HUES48 (cell line): ENCODE data around the gene MCEMP1.

Source experiments
- H3K27ac ChIP-seq: one replicate; pipeline ENCODE4 v1.7.0; 2013; ENCODE audit warnings: low read depth, low read length, inconsistent platforms
- H3K27me3 ChIP-seq: 2 replicates; pipeline ENCODE4 v1.6.1; 2013; ENCODE audit warnings: mild to moderate bottlenecking, low read length; ENCODE audit not compliant: control insufficient read depth, insufficient read depth
- H3K36me3 ChIP-seq: 2 replicates; pipeline ENCODE4 v1.6.1; 2013; ENCODE audit warnings: low read length; ENCODE audit not compliant: control insufficient read depth, insufficient read depth
- H3K4me1 ChIP-seq: 2 replicates; pipeline ENCODE4 v1.6.1; 2013; ENCODE audit warnings: mild to moderate bottlenecking, low read length; ENCODE audit not compliant: control insufficient read depth, insufficient read depth
- H3K4me3 ChIP-seq: 2 replicates; pipeline ENCODE4 v1.5.1; 2013; ENCODE audit warnings: mild to moderate bottlenecking, low read depth, low read length
- H3K9ac ChIP-seq: 2 replicates; pipeline ENCODE4 v1.6.1; 2013; ENCODE audit warnings: mild to moderate bottlenecking, low read depth, low read length, moderate library complexity
- H3K9me3 ChIP-seq: 2 replicates; pipeline ENCODE4 v1.6.1; 2013; ENCODE audit warnings: low read length; ENCODE audit not compliant: control insufficient read depth, insufficient read depth

MCEMP1 gene, protein sequence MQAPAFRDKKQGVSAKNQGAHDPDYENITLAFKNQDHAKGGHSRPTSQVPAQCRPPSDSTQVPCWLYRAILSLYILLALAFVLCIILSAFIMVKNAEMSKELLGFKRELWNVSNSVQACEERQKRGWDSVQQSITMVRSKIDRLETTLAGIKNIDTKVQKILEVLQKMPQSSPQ

GRCh38 chr19:7676854-7677253 is at the start of gene MCEMP1:
MCEMP1 (plus strand) TSS chr19:7677090; CDS start chr19:7677121, 31 bp downstream.
- H3K9ac ChIP-seq = no peak within 1 kb of the TSS
- H3K4me1 ChIP-seq = no peaks in the 10 kb centered on the region; the same call in 1 of the 2 replicates
- no peaks in the 10 kb centered on the region for H3K36me3 ChIP-seq
- H3K27ac ChIP-seq = no peak within 1 kb of the TSS
- peaks cover 23% of the 10 kb centered on the region for H3K27me3 ChIP-seq
- no peak within 1 kb of the TSS for H3K4me3 ChIP-seq
- no peaks in the 10 kb centered on the region for H3K9me3 ChIP-seq

GRCh38 chr19:7627166-7627565 is 49.7 kb upstream of the MCEMP1 start:
- Histone ChIP-seq H3K9me3 (no peaks in the 10 kb centered on the region), H3K36me3 (peaks cover 43% of the 10 kb centered on the region), H3K4me1 (0 out of 2 replicates have a peak, but pooled peaks cover 4% of the 10 kb centered on the region), H3K27ac (no peak overlapping the region), H3K9ac (no peak overlapping the region), H3K27me3 (no peaks in the 10 kb centered on the region), H3K4me3 (no peak overlapping the region)

- peak overlapping the region; percentile 49 for H3K27ac ChIP-seq
- peak overlapping the region; percentile 92 for H3K4me3 ChIP-seq
- H3K36me3 ChIP-seq = peaks cover 31% of the 10 kb centered on the region
- 0 out of 2 replicates have a peak, but pooled peaks cover under 1% of the 10 kb centered on the region for H3K27me3 ChIP-seq
- H3K9ac ChIP-seq = peak overlapping the region; percentile 74
- H3K4me1 ChIP-seq = 0 out of 2 replicates have a peak, but pooled peaks cover 4% of the 10 kb centered on the region
- H3K9me3 ChIP-seq = no peaks in the 10 kb centered on the region
Measured at GRCh38 chr19:7628589-7629311, 48.1 kb upstream of the MCEMP1 start.

- peaks cover 24% of the 10 kb centered on the region for H3K36me3 ChIP-seq
- peak within 1 kb of the TSS; percentile 92 for H3K4me3 ChIP-seq
- peak within 1 kb of the TSS; percentile 49 for H3K27ac ChIP-seq
- 0 out of 2 replicates have a peak, but pooled peaks cover 4% of the 10 kb centered on the region for H3K4me1 ChIP-seq
- H3K9ac ChIP-seq = peak within 1 kb of the TSS; percentile 74
- peaks cover 8% of the 10 kb centered on the region for H3K27me3 ChIP-seq
- H3K9me3 ChIP-seq = no peaks in the 10 kb centered on the region
Measured at GRCh38 chr19:7629347-7630054, 47.4 kb upstream of the MCEMP1 start, which contains the start of the genes PET100 and XAB2. PET100 (plus strand) TSS chr19:7629793; CDS start chr19:7629834, 41 bp downstream. XAB2 (minus strand) TSS chr19:7629545; CDS start chr19:7629527, 18 bp downstream.

- H3K27me3 ChIP-seq = peaks cover 29% of the 10 kb centered on the region
- no peak overlapping the region for H3K9ac ChIP-seq
- no peaks in the 10 kb centered on the region for H3K9me3 ChIP-seq
- peaks cover 12% of the 10 kb centered on the region; the same call in 1 of the 2 replicates for H3K36me3 ChIP-seq
- H3K27ac ChIP-seq = no peak overlapping the region
- H3K4me3 ChIP-seq = no peak overlapping the region
- 0 out of 2 replicates have a peak, but pooled peaks cover 4% of the 10 kb centered on the region for H3K4me1 ChIP-seq
Measured at GRCh38 chr19:7631577-7631976, 45.3 kb upstream of the MCEMP1 start.

DNA sequence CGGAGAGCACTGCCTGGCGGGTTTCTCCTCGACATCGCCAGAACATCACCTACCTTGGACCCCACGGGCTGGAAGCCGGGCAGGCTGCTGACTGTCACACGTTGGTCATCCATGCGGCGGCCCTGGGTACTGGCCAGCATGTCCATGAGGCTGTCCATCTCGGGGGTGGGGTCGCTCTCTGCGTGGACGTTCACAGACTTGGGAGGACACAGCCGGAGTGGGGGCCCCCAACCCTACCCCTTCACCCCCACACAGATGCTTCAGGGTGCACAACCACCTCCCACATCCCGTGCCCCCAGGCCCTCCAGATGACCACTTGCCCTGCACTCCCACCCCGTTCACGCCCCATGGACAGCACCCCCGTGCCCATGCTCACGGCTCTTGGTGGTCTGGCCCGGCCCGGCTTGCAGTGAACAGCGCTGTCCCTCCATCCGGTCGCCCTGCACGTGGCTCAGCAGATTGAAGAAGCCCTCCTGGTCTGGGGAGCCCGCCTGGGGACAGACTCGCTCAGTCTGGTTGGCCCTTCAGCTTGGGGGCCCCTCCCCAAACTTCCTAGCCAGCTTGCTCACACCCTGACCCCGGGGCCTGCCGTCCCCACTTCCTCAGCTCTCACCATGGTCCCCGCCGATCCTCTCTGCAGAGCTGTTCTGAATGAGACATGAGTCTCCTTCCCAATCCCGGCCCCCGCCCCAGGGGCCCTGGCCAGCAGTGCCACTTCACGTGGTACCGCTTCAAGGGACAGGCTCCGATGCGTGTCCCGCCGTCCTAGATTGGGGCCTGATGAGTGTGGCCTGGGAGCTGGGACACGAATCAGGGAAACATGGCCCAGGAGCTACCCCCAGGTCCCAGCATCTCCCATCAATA is 44.3 kb upstream of the MCEMP1 start:
- 0 out of 2 replicates have a peak, but pooled peaks cover 5% of the 10 kb centered on the region for H3K36me3 ChIP-seq
- H3K4me1 ChIP-seq = 0 out of 2 replicates have a peak, but pooled peaks cover 4% of the 10 kb centered on the region
- no peak overlapping the region for H3K4me3 ChIP-seq
- H3K27ac ChIP-seq = no peak overlapping the region
- no peaks in the 10 kb centered on the region for H3K9me3 ChIP-seq
- H3K27me3 ChIP-seq = peaks cover 30% of the 10 kb centered on the region
- no peak overlapping the region for H3K9ac ChIP-seq

DNA sequence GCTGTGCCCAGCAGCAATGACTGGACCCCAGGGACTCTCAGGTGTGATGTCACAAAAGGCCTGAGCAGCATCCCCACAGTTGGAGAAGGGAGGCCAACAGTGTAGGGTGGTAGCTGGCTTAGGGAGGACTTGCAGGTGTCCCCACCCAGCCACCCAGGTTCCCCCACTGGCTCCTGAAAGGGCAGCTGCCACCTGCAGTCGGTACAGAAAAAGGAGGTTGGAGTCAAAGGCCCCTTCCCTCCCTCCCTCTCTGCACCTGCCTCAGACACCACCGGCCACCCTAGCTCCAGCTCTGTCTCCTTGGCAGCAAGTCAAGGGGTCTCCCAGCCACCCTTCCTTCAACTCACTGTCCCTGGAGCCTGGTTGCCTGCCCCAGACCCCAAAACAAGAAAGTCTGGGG is 43.2 kb upstream of the MCEMP1 start, which contains the start of gene PCP2:
Gene PCP2, minus strand, starts transcription at position 22 of the 400 bp plus-strand sequence. CDS start 262 bp downstream, outside the sequence.
- Histone ChIP-seq H3K9me3 (no peaks in the 10 kb centered on the region), H3K9ac (no peak within 1 kb of the TSS), H3K36me3 (0 out of 2 replicates have a peak, but pooled peaks cover 5% of the 10 kb centered on the region), H3K27ac (no peak within 1 kb of the TSS), H3K27me3 (peaks cover 30% of the 10 kb centered on the region), H3K4me3 (no peak within 1 kb of the TSS), H3K4me1 (0 out of 2 replicates have a peak, but pooled peaks cover 4% of the 10 kb centered on the region)

GRCh38 chr19:7635670-7636069 is 41.2 kb upstream of the MCEMP1 start:
- Histone ChIP-seq H3K36me3 (peaks cover 8% of the 10 kb centered on the region; the same call in 1 of the 2 replicates), H3K27ac (no peak overlapping the region), H3K4me1 (no peaks in the 10 kb centered on the region), H3K9ac (no peak overlapping the region), H3K4me3 (no peak overlapping the region), H3K9me3 (no peaks in the 10 kb centered on the region), H3K27me3 (peaks cover 30% of the 10 kb centered on the region)

DNA sequence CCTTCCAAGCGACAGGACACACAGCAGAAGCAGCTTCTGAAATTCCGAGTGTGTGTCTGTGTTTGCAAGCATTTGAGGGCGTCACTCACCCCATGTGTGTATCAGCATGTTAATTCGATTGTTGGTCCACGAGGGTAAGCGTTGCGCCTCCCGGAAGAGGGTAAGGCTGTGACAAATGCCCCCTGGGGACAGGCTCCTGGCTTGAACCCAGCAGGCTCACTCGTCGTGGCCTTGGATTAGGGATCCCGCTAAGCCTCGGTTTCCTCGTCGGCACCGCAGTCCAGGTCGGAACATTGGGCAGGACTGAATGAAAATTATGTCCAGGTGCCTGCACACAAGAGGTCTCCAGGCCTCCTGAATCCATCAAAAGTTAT is 40.6 kb upstream of the MCEMP1 start:
- Histone ChIP-seq H3K27me3 (peaks cover 30% of the 10 kb centered on the region), H3K36me3 (peaks cover 8% of the 10 kb centered on the region; the same call in 1 of the 2 replicates), H3K9ac (no peak overlapping the region), H3K27ac (no peak overlapping the region), H3K4me3 (no peak overlapping the region; the same call in 1 of the 2 replicates), H3K9me3 (no peaks in the 10 kb centered on the region), H3K4me1 (no peaks in the 10 kb centered on the region)
